GM21619 (cell line): ENCODE measurements around the gene KIAA0930.
"Not testable (repeated sequence)": the region's sequence is repeated elsewhere in the genome, so short reads cannot be mapped to it uniquely, and the experiment has no call there.

Source experiments
- ATAC-seq: cut with Tn5 transposase; IDR thresholded peaks from one replicate; pipeline ENCODE4 v1.9.1; 2021; ENCODE audit not compliant: unreplicated experiment

Gene KIAA0930

GRCh38 chr22:45240810-45241631 lies at the start of gene KIAA0930:
KIAA0930 (minus strand) TSS chr22:45240894; CDS start chr22:45240703, 191 bp downstream.
- ATAC-seq = no peak

GRCh38 chr22:45286854-45287551 lies 46.3 kb upstream of the KIAA0930 start:
- no peak for ATAC-seq

GRCh38 chr22:45285263-45286058 lies 44.8 kb upstream of the KIAA0930 start:
- no peak for ATAC-seq

- no peak for ATAC-seq
Observed at GRCh38 chr22:45284705-45285262, 44.1 kb upstream of the KIAA0930 start, which contains the start of gene UPK3A. UPK3A (plus strand) TSS chr22:45284949; CDS start chr22:45285014, 65 bp downstream.

GRCh38 chr22:45281010-45281409 lies 40.3 kb upstream of the KIAA0930 start:
- ATAC-seq = no peak

GRCh38 chr22:45280587-45280980 lies 39.9 kb upstream of the KIAA0930 start:
- no peak for ATAC-seq

GRCh38 chr22:45278125-45278524 lies 37.4 kb upstream of the KIAA0930 start:
- no peak for ATAC-seq

GRCh38 chr22:45277720-45278119 lies 37.0 kb upstream of the KIAA0930 start:
- not testable (repeated sequence) for ATAC-seq

GRCh38 chr22:45276507-45277105 lies 35.9 kb upstream of the KIAA0930 start:
- no peak for ATAC-seq

- no peak for ATAC-seq
Observed at GRCh38 chr22:45273452-45274075, 32.9 kb upstream of the KIAA0930 start.

- no peak for ATAC-seq
Observed at GRCh38 chr22:45272498-45272897, 31.8 kb upstream of the KIAA0930 start.

- ATAC-seq = no peak
Observed at GRCh38 chr22:45271667-45272201, 31.0 kb upstream of the KIAA0930 start.

- no peak for ATAC-seq
Observed at GRCh38 chr22:45270095-45271020, 29.7 kb upstream of the KIAA0930 start.

GRCh38 chr22:45268958-45269844 lies 28.5 kb upstream of the KIAA0930 start:
- peak; percentile 69 for ATAC-seq

- no peak for ATAC-seq
Observed at GRCh38 chr22:45268167-45268957, 27.7 kb upstream of the KIAA0930 start.

GRCh38 chr22:45265535-45265934 lies 24.8 kb upstream of the KIAA0930 start:
- ATAC-seq = no peak
